Measurements from ENCODE around the gene PLA1A.

Gene PLA1A

DNA sequence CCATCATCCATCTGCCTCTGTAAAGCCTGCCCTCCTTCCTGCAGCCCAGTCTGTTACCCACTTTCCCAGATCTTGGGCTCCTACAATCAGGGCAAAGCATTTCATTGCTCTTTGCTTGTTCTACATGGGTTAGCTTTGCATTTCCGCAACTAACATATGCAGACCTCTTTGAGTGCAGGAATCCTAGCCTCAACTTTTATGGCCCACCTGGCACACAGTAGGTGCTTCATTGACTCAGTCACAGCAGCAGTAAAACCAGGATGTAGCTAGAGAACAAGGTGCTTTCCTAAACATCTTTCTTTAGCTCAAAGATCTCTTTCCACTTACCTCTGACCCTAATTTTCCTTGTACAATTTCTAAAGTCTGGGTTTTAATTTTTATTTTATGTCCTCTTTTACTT, 41.8 kb upstream of the PLA1A start:
- Histone ChIP-seq H2AFZ (ENCODE audit: low read length) (no peak overlapping the region), H3K9ac (ENCODE audit: low read depth, low read length, poor library complexity, severe bottlenecking) (no peak overlapping the region), H3K9me3 (ENCODE audit: insufficient read depth, low read depth, low read length) (no peaks in the 10 kb centered on the region), H3K9me2 (replicated peaks; ENCODE audit: low read depth, low read length) (no peaks in the 10 kb centered on the region), H3K4me3 (ENCODE audit: low read length, poor library complexity, severe bottlenecking) (no peak overlapping the region), H3F3A (ENCODE audit: low read depth) (no peaks in the 10 kb centered on the region), H4K20me1 (ENCODE audit: insufficient read depth, low read length, poor library complexity, severe bottlenecking) (no peaks in the 10 kb centered on the region), H3K4me1 (ENCODE audit: insufficient read depth, low read length, poor library complexity, severe bottlenecking) (no peaks in the 10 kb centered on the region), H3K36me3 (ENCODE audit: insufficient read depth, low read length) (no peaks in the 10 kb centered on the region), H3K27me3 (ENCODE audit: insufficient read depth, low read length, poor library complexity, severe bottlenecking) (no peaks in the 10 kb centered on the region), H3K4me2 (ENCODE audit: low read depth, low read length, poor library complexity, severe bottlenecking) (no peak overlapping the region), H3K79me2 (ENCODE audit: insufficient read depth, low read length) (no peaks in the 10 kb centered on the region)
- TF ChIP-seq, protein P1, sequence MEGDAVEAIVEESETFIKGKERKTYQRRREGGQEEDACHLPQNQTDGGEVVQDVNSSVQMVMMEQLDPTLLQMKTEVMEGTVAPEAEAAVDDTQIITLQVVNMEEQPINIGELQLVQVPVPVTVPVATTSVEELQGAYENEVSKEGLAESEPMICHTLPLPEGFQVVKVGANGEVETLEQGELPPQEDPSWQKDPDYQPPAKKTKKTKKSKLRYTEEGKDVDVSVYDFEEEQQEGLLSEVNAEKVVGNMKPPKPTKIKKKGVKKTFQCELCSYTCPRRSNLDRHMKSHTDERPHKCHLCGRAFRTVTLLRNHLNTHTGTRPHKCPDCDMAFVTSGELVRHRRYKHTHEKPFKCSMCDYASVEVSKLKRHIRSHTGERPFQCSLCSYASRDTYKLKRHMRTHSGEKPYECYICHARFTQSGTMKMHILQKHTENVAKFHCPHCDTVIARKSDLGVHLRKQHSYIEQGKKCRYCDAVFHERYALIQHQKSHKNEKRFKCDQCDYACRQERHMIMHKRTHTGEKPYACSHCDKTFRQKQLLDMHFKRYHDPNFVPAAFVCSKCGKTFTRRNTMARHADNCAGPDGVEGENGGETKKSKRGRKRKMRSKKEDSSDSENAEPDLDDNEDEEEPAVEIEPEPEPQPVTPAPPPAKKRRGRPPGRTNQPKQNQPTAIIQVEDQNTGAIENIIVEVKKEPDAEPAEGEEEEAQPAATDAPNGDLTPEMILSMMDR (conservative IDR thresholded peaks at IDR 0.05; ENCODE audit: low read length), result no peak
- no peak for TF ChIP-seq EZH2phosphoT487 (IDR thresholded peaks at IDR 0.05; ENCODE audit: borderline replicate concordance)

DNA sequence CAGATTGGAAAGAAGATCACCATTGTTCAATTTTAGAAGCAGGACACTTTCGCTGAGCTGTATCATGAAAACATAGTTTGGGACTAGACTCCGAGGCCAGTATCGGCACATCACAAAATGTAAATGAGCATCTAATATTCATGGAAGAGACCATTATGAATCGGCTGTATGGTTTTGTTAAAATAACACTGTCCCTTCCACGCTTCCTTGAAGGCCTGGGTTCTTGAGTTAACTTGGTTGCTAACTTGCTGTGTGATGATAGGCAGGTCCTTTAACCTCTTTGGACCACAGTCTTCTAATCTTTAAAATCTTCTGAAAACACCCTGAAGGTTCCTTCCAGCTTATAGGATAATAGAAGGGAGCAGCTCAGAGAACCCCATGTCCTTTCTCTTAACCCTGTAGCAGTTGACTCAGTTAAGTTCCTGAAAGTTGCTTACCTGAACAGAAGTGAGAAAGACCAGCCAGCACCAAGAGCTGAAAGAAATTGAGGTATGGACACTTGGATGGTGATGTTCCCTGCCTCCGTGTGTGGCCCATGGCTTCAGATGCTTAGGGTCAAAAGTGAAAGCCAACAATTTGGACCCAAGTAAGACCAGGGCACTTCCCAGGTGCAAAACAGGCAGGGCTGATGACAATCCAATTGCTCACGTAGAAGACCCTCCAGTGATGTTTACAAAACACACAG, 40.4 kb upstream of the PLA1A start:
- H3K27me3 ChIP-seq (ENCODE audit: insufficient read depth, low read length, poor library complexity, severe bottlenecking), result no peaks in the 10 kb centered on the region
- no peaks in the 10 kb centered on the region for H3K9me2 ChIP-seq (replicated peaks; ENCODE audit: low read depth, low read length)
- H3K4me3 ChIP-seq (ENCODE audit: low read length, poor library complexity, severe bottlenecking), result no peak overlapping the region
- no peaks in the 10 kb centered on the region for H3K36me3 ChIP-seq (ENCODE audit: insufficient read depth, low read length)
- H3F3A ChIP-seq (ENCODE audit: low read depth), result no peaks in the 10 kb centered on the region
- H3K79me2 ChIP-seq (ENCODE audit: insufficient read depth, low read length), result no peaks in the 10 kb centered on the region
- H3K9me3 ChIP-seq (ENCODE audit: insufficient read depth, low read depth, low read length), result no peaks in the 10 kb centered on the region
- TF ChIP-seq, protein P1 (conservative IDR thresholded peaks at IDR 0.05; ENCODE audit: low read length), result no peak
- no peak for TF ChIP-seq EZH2phosphoT487 (IDR thresholded peaks at IDR 0.05; ENCODE audit: borderline replicate concordance)
- H3K4me2 ChIP-seq (ENCODE audit: low read depth, low read length, poor library complexity, severe bottlenecking), result no peak overlapping the region
- H3K9ac ChIP-seq (ENCODE audit: low read depth, low read length, poor library complexity, severe bottlenecking), result no peak overlapping the region
- H3K4me1 ChIP-seq (ENCODE audit: insufficient read depth, low read length, poor library complexity, severe bottlenecking), result no peaks in the 10 kb centered on the region
- H2AFZ ChIP-seq (ENCODE audit: low read length), result no peak overlapping the region
- no peaks in the 10 kb centered on the region for H4K20me1 ChIP-seq (ENCODE audit: insufficient read depth, low read length, poor library complexity, severe bottlenecking)

DNA sequence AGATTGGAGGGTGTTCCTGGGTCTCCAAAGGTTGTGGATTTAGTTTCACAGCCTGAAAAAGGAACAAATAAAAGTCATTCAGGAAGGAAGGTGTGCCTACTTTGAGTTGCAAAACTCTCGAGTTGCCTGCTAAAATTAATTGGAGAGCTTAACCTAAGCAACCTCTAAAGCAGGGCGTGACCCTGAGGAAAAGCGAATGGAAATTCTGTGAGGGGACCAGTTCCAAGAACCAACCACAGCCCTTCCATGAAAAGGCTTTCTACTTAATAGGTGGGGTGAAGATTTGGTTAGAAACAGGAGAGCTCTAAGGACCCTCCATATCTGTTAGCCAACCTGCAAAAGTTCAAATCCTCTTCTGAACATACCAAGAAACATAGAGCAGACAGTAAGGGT, 39.8 kb upstream of the PLA1A start:
- H3K36me3 ChIP-seq (ENCODE audit: insufficient read depth, low read length), result no peaks in the 10 kb centered on the region
- H3K27me3 ChIP-seq (ENCODE audit: insufficient read depth, low read length, poor library complexity, severe bottlenecking), result no peaks in the 10 kb centered on the region
- H3K9me2 ChIP-seq (replicated peaks; ENCODE audit: low read depth, low read length), result no peaks in the 10 kb centered on the region
- H4K20me1 ChIP-seq (ENCODE audit: insufficient read depth, low read length, poor library complexity, severe bottlenecking), result no peaks in the 10 kb centered on the region
- H2AFZ ChIP-seq (ENCODE audit: low read length), result no peak overlapping the region
- H3K9ac ChIP-seq (ENCODE audit: low read depth, low read length, poor library complexity, severe bottlenecking), result no peak overlapping the region
- H3F3A ChIP-seq (ENCODE audit: low read depth), result no peaks in the 10 kb centered on the region
- TF ChIP-seq EZH2phosphoT487 (IDR thresholded peaks at IDR 0.05; ENCODE audit: borderline replicate concordance), result no peak
- TF ChIP-seq, protein P1 (conservative IDR thresholded peaks at IDR 0.05; ENCODE audit: low read length), result no peak
- no peaks in the 10 kb centered on the region for H3K4me1 ChIP-seq (ENCODE audit: insufficient read depth, low read length, poor library complexity, severe bottlenecking)
- no peaks in the 10 kb centered on the region for H3K9me3 ChIP-seq (ENCODE audit: insufficient read depth, low read depth, low read length)
- no peak overlapping the region for H3K4me3 ChIP-seq (ENCODE audit: low read length, poor library complexity, severe bottlenecking)
- H3K79me2 ChIP-seq (ENCODE audit: insufficient read depth, low read length), result no peaks in the 10 kb centered on the region
- no peak overlapping the region for H3K4me2 ChIP-seq (ENCODE audit: low read depth, low read length, poor library complexity, severe bottlenecking)

Data from Loucy (cell line).